CD4-positive, alpha-beta T cell treated with Interleukin-15 for 4 hours (primary cell): ENCODE data around the gene TSC22D3.
"Not testable (repeated sequence)": the region's sequence is repeated elsewhere in the genome, so short reads cannot be mapped to it uniquely, and the experiment has no call there.

Source experiments
- DNase-seq: peaks from one replicate; pipeline ENCODE4 v3.0.0-alpha.2; 2020; ENCODE audit warnings: low spot score

The TSC22D3 gene

DNA sequence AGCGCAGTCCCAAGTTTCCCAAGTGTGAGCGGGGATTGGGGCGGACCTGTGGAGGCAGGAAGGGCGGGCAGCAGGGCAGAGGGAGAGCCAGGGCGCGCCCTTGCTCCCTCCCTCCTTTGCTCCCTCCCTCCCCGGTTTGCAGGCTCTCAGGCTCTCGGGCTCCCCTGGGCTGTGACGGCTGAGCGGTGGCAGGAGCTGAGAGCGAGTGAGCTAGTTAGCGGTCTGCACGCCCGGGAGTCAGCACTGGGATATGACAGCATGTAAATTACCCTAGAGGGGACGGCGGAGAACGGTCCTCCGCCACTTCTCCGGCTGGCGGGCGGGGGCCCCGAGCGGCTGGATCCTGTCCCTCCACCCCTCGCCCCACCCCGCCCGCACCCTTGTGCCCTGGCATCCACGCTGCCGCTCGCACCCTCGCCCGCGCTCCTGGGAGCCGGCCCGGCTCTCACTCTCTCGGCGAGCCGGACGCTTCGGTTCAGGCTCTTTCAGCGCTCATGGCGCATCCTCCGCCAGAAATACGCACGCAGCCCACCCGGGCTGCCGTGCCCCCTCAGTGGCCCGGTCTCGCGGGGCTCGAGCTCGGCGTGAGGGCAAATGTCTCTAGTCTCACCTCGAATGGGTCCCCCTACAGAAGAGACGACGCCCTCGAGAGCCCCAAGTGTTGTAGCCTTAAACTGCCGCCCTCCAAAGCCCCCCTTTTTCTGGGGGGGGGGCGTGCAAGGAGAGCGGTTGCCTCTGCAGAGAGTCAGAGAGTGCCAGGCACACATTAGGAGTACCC is at the start of gene TSC22D3:
Gene TSC22D3 (minus strand): TSS at position 54 of the 778 bp plus-strand sequence. CDS start 368 bp downstream, outside the sequence.
- DNase-seq: peak; percentile 56

GRCh38 chrX:107823456-107823855 is 47.9 kb upstream of the TSC22D3 start:
- no peak for DNase-seq

DNA sequence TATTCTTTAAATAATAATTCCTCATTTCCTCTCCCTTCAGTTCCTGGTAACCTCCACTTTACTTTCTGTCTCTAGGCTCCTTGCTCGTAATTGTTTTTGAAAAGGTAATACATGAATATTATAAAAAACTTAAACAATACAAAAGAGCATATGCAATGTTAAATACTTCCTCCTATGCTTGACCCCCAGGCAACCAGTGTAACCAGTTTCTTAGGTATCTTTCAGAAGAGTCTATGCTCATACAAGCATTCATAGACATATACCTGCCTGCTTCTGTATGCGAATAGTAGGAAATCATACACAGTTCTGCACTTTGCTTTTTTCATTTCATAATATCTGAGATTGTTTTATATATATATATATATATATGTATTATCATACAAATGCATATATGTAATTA is 47.5 kb upstream of the TSC22D3 start:
- DNase-seq: no peak

- no peak for DNase-seq
Measured at GRCh38 chrX:107818900-107819521, 43.4 kb upstream of the TSC22D3 start.

DNA sequence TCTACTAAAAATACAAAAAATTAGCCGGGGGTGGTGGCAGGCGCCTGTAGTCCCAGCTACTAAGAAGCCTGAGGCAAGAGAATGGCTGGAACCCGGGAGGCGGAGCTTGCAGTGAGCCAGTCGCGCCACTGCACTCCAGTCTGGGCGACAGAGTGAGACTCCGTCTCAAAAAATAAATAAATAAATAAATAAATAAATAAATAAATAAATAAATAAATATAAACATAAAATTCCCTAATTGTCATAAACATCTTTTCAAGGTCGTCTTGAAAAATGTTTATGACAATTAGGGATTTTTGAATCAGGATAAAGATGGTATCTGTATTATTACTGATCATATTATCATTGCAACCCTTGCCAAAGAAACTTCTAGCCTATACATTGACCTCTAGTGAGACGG is 34.5 kb upstream of the TSC22D3 start:
- DNase-seq: not testable (repeated sequence)

DNA sequence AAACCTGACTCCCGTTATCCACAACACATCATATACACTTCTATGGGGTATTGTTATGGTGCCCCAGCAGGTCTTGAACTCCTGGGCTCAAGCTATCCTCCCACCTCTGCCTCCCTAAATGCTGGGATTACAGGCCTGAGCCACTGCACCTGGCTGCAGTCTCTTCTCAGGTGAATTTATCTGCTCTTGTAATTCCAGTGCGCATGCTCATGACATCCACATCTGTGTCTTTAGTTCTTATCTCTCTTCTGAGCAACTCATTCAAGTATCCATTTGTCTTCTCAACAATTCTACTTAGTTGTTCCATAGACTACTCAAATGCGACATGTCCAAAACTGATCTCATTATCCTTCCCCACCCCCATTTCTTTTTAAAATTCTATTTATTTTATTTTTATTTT is 29.6 kb upstream of the TSC22D3 start:
- no peak for DNase-seq

- DNase-seq: no peak
Measured at GRCh38 chrX:107804427-107804826, 28.8 kb upstream of the TSC22D3 start.

DNA sequence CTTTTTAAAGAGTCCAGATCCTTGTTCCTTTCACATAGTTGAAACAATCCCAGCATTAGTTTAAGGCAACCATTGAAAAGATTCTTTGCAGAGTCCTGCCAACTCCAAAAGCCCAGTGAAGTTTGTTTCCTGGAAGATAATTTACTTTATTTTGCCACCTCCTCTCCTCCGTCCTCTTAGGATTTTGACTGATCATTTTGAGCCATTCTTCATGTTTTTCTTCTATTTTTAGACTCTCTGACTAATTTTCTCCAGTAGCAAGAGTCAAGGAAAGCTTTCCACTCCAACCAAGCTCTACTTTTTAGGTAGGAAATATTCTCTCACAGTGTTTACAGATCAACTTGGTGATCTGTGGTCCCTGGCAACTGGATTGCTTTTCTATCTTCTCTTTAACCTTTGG is 12.2 kb upstream of the TSC22D3 start:
- no peak for DNase-seq

DNA sequence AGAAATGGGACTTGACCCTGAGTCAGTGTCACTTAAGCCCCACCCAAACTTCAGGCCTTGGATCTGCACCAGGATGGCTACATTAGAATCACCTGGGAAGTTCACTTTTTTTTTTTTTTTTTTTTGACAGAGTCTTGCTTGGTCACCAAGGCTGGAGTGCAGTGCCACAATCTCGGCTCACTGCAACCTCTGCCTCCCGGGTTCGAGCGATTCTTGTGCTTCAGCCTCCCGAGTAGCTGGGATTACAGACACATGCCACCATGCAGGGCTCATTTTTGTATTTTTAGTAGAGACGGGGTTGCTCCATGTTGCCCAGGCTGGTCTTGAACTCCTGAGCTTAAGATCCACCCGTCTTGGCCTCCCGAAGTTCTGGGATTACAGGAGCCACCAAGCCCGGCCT is 4.9 kb upstream of the TSC22D3 start:
- DNase-seq: no peak

DNA sequence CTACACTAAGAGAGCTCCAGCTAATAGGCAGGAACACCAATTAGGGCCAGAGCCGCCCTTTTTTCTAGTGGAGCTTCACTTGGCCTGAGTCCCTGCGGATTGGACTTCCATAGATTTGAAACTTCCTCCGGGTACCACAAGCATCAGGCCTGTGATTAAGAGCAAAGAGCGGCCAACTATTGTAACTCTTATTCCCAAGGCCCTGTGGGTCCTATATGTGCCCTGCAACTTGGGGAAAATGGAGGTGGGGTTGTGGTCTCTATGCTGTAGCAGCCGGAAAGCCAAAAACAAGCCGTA is 1.9 kb upstream of the TSC22D3 start, which contains the start of gene NCBP2L:
Gene NCBP2L (plus strand): TSS at position 198 of the 297 bp plus-strand sequence. CDS start 16,488 bp downstream, outside the sequence.
- DNase-seq: no peak

DNA sequence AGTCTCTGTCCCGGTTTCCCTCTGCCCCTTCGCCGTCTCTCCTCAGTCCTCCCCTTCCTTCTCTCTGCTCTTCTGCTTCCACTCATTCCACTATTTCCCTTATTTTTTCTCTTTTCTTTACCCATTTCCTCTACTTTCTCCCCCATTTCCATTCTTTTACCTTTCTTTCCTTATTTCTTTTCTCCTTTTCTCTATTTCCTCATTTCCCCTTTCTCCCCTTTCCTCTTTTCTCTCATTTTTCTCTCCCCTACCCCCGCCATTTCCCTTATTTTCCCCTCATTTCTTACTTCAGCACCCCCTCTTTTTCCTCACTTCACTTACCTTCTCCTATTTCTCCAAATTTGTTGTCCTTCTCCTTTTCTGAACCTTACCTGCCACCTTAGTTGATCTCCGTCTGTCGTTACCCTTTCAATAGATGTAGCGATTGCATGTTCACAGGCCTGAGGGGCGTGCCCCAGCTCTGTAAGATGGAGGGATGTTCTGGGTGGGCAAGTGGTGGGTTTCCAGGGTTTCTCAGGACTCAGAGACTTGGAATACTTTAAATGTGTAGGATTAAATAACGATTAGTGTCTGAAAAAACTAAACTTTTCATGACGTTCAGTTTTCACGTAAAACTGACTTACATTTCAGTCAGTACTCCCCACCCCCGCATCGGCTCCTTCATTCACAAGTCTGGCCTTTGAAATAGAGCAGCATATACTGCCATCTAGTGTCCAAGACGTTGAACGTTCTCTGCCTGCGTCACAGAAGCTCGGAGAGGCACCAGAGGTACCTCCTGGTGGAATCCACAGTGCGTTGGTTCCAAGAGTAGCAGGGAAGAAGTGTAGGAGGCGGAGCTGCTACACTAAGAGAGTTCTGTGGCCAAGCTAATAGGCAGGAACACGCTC is 1.3 kb upstream of the TSC22D3 start:
- DNase-seq: peak; percentile 83

- DNase-seq: no peak
Measured at GRCh38 chrX:107775000-107775733, 420 bp downstream of the TSC22D3 start.

- no peak for DNase-seq
Measured at GRCh38 chrX:107773906-107774435, 1.6 kb downstream of the TSC22D3 start.

DNA sequence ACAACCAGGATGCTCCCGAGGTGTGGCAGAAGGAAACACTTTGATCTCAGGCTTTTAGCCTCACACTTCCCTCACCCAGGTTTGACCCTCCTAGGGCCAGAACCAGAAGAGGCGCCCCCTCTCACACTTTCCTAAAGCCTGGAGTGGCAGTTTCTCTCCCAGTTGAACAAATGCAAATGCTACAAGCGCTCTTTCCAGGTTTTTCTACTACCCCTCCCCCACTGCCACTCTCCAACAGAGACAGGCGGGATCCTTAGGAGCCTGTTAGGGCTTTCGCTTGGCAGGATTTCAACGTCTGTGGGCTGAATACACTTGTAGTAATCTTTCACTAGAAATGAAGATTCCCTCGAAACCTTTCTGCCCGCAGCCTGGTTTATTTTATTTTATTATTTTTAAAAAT is 2.4 kb downstream of the TSC22D3 start:
- no peak for DNase-seq

DNA sequence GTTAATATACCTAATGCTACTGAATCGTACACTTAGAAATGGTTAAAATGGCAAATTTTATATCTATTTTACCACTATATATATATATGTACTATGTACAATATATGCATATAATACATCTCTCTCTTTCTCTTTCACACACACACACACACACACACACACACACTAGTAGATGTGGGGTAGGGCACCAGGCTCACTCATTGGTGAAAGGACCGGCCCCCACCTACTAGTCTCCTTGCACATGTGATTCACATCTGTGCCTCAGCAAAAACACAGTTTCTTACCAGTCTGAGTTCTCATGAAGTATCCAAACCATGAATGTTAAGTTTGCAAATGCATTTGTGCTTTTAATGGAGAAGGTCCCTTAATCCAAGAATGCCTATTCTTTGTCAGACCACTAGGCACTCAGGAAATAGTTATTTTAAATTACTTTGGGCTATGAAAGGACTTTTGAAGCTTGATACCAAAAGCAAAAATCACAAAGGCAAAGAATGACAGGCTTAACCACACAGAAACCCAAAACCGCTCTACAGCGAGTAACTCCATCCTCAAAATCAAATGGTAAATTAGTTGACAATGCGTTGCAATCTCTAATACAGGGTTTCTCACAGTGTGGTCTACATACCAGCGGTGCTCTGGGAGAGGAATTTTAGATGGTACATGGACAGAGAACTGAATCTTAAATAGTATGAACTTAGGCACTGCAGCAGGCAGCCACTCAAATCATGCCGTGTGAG is 5.8 kb downstream of the TSC22D3 start:
- DNase-seq: no peak

- DNase-seq: no peak
Measured at GRCh38 chrX:107768051-107768450, 7.5 kb downstream of the TSC22D3 start.

GRCh38 chrX:107766470-107767150 is 9.0 kb downstream of the TSC22D3 start:
- no peak for DNase-seq

GRCh38 chrX:107764845-107765608 is 10.6 kb downstream of the TSC22D3 start:
- no peak for DNase-seq

GRCh38 chrX:107763647-107764046 is 11.9 kb downstream of the TSC22D3 start:
- DNase-seq: no peak
